H9 (cell line): ENCODE measurements around the gene KIAA2012. TPM values are rescaled to one million over a fixed set of nuclear protein-coding genes. Genes with fewer than 3 reads are reported as not detected.

Experiments
- DNase-seq: peaks from one replicate; pipeline ENCODE4 v3.0.0-alpha.2; 2017
- H2AFZ ChIP-seq: one replicate; pipeline ENCODE4 v1.6.1; 2013; ENCODE audit warnings: mild to moderate bottlenecking, low read length, control low read depth, moderate library complexity
- H2AK5ac ChIP-seq: 2 replicates; pipeline ENCODE4 v1.6.1; 2013; ENCODE audit warnings: low read length, control low read depth, mixed read lengths; ENCODE audit not compliant: insufficient read length
- H2BK120ac ChIP-seq: one replicate; pipeline ENCODE4 v1.6.1; 2013; ENCODE audit warnings: low read depth, mild to moderate bottlenecking, low read length, control low read depth, inconsistent platforms; ENCODE audit not compliant: poor library complexity, severe bottlenecking
- H2BK12ac ChIP-seq: 2 replicates; pipeline ENCODE4 v1.6.1; 2013; ENCODE audit warnings: low read length, control low read depth, mixed read lengths, low read depth; ENCODE audit not compliant: insufficient read length
- H2BK15ac ChIP-seq: 2 replicates; pipeline ENCODE4 v1.6.1; 2013; ENCODE audit warnings: low read depth, low read length, control low read depth
- H2BK20ac ChIP-seq: one replicate; pipeline ENCODE4 v1.6.1; 2013; ENCODE audit warnings: low read depth, mild to moderate bottlenecking, low read length, control low read depth, inconsistent platforms; ENCODE audit not compliant: poor library complexity, severe bottlenecking
- H2BK5ac ChIP-seq: 2 replicates; pipeline ENCODE4 v1.6.1; 2013; ENCODE audit warnings: low read length, control low read depth, mixed read lengths; ENCODE audit not compliant: insufficient read length
- H3K14ac ChIP-seq: 2 replicates; pipeline ENCODE4 v1.6.1; 2013; ENCODE audit warnings: low read length, control low read depth; ENCODE audit not compliant: insufficient read depth
- H3K18ac ChIP-seq: 2 replicates; pipeline ENCODE4 v1.6.1; 2013; ENCODE audit warnings: low read depth, mild to moderate bottlenecking, mixed read lengths, low read length, control low read depth; ENCODE audit not compliant: insufficient read length
- H3K23ac ChIP-seq: 2 replicates; pipeline ENCODE4 v1.6.1; 2013; ENCODE audit warnings: low read length, control low read depth, mixed read lengths, low read depth; ENCODE audit not compliant: insufficient read length
- H3K23me2 ChIP-seq: 2 replicates; pipeline ENCODE4 v1.6.1; 2013; ENCODE audit warnings: low read depth, mild to moderate bottlenecking, mixed read lengths, low read length, control low read depth; ENCODE audit not compliant: insufficient read length, poor library complexity, severe bottlenecking
- H3K27ac ChIP-seq: 2 replicates; pipeline ENCODE4 v1.5.1; 2013; ENCODE audit warnings: low read length, control low read depth, mixed read lengths, low read depth; ENCODE audit not compliant: insufficient read length
- H3K27me3 ChIP-seq: 2 replicates; pipeline ENCODE4 v1.6.1; 2013; ENCODE audit warnings: low read length, control low read depth, inconsistent platforms; ENCODE audit not compliant: insufficient read depth
- H3K4ac ChIP-seq: 2 replicates; pipeline ENCODE4 v1.6.1; 2013; ENCODE audit warnings: low read depth, mild to moderate bottlenecking, control low read depth, inconsistent platforms, low read length, moderate library complexity
- H3K4me1 ChIP-seq: 2 replicates; pipeline ENCODE4 v1.6.1; 2013; ENCODE audit warnings: low read length, control low read depth, inconsistent platforms; ENCODE audit not compliant: insufficient read depth
- H3K4me2 ChIP-seq: 2 replicates; pipeline ENCODE4 v1.6.1; 2013; ENCODE audit warnings: low read length, control low read depth, mixed read lengths; ENCODE audit not compliant: insufficient read length, insufficient read depth
- H3K56ac ChIP-seq: 2 replicates; pipeline ENCODE4 v1.6.1; 2013; ENCODE audit warnings: low read depth, mild to moderate bottlenecking, mixed read lengths, low read length, control low read depth; ENCODE audit not compliant: insufficient read length
- H3K79me1 ChIP-seq: 2 replicates; pipeline ENCODE4 v1.6.1; 2013; ENCODE audit warnings: low read depth, mild to moderate bottlenecking, moderate library complexity, low read length, control low read depth, inconsistent platforms; ENCODE audit not compliant: insufficient read depth, poor library complexity, severe bottlenecking
- H3K79me2 ChIP-seq: 2 replicates; pipeline ENCODE4 v1.6.1; 2013; ENCODE audit warnings: low read length, control low read depth, inconsistent platforms; ENCODE audit not compliant: insufficient read depth
- H3K9ac ChIP-seq: 2 replicates; pipeline ENCODE4 v1.6.1; 2013; ENCODE audit warnings: low read length, control low read depth, mixed read lengths; ENCODE audit not compliant: insufficient read length; ENCODE audit errors: extremely low read depth
- H3K9me3 ChIP-seq: one replicate; pipeline ENCODE4 v1.6.1; 2013; ENCODE audit warnings: low read depth, low read length, inconsistent platforms; ENCODE audit not compliant: control insufficient read depth
- H3T11ph ChIP-seq: one replicate; pipeline ENCODE4 v1.6.1; 2013; ENCODE audit warnings: mild to moderate bottlenecking, low read length, control low read depth, inconsistent platforms
- H4K20me1 ChIP-seq: one replicate; pipeline ENCODE4 v1.6.1; 2013; ENCODE audit not compliant: control insufficient read depth, insufficient read length, insufficient read depth
- H4K5ac ChIP-seq: 2 replicates; pipeline ENCODE4 v1.6.1; 2013; ENCODE audit warnings: low read depth, mild to moderate bottlenecking, mixed read lengths, low read length, control low read depth; ENCODE audit not compliant: insufficient read length
- H4K8ac ChIP-seq: replicated peaks from 2 replicates; pipeline ENCODE4 v1.6.1; 2013; ENCODE audit warnings: low read length, control low read depth, mixed read lengths, low read depth; ENCODE audit not compliant: insufficient read length
- H4K91ac ChIP-seq: 2 replicates; pipeline ENCODE4 v1.6.1; 2013; ENCODE audit warnings: low read depth, mild to moderate bottlenecking, moderate library complexity, mixed read lengths, low read length, control low read depth; ENCODE audit not compliant: insufficient read length
- H3K27ac Mint-ChIP-seq, 3 experiments: 2 replicates in 2 of 3; 3 replicates in 1 of 3; pipeline ENCODE4 v1.8.0; 2020 to 2021; ENCODE audit warnings: mixed read lengths in 3 of 3, mild to moderate bottlenecking in 1 of 3, moderate library complexity in 1 of 3
- H3K27me3 Mint-ChIP-seq: 2 replicates; pipeline ENCODE4 v1.8.0; 2021; ENCODE audit warnings: low read depth, mild to moderate bottlenecking, moderate library complexity, mixed read lengths
- H3K36me3 Mint-ChIP-seq, 3 experiments: 2 replicates in 2 of 3; 3 replicates in 1 of 3; pipeline ENCODE4 v1.8.0; 2020 to 2021; ENCODE audit warnings: low read depth in 3 of 3, mixed read lengths in 3 of 3; ENCODE audit not compliant: insufficient read depth in 1 of 3
- H3K4me1 Mint-ChIP-seq, 2 experiments: 2 replicates each; pipeline ENCODE4 v1.8.0; 2020; ENCODE audit warnings: mixed read lengths in 2 of 2
- H3K4me3 Mint-ChIP-seq, 2 experiments: 2 replicates in 1 of 2; 3 replicates in 1 of 2; pipeline ENCODE4 v1.8.0; 2020 to 2021; ENCODE audit warnings: mild to moderate bottlenecking in 2 of 2, mixed read lengths in 2 of 2, moderate library complexity in 1 of 2
- H3K9me3 Mint-ChIP-seq, 2 experiments: 2 replicates in 1 of 2; 3 replicates in 1 of 2; pipeline ENCODE4 v1.8.0; 2020; ENCODE audit warnings: mild to moderate bottlenecking in 2 of 2, mixed read lengths in 2 of 2, moderate library complexity in 1 of 2
- CTCF ChIP-seq: fragments of 200-600 bp; sonication (generic); conservative IDR thresholded peaks from 3 replicates; pipeline ENCODE4 v1.8.0; 2021; ENCODE audit warnings: antibody characterized with exemption, mild to moderate bottlenecking
- WGBS: extraction: QIAGEN DNeasy Blood & Tissue Kit; methylation state at CpG from one replicate; pipeline ENCODE4 v1.1.7; 2013; ENCODE audit warnings: missing lambda C conversion rate, low lambda C conversion rate, mixed read lengths; ENCODE audit not compliant: insufficient read length; ENCODE audit errors: extremely low coverage; 5-methylcytosine and 5-hydroxymethylcytosine counted together
- total RNA-seq: library from RNA; stranded (reverse); gene quantifications from 2 replicates; pipeline ENCODE4 v1.2.1, GENCODE V29; 2021

KIAA2012 gene
- total RNA-seq, 1 experiment from 2014 or later, result not detected

GRCh38 chr2:202187570-202187969 is 114.5 kb downstream of the KIAA2012 start:
- Histone ChIP-seq H3K9me3 (no peaks in the 10 kb centered on the region), H3K23ac (no peak overlapping the region), H3K27me3 (no peaks in the 10 kb centered on the region), H2BK12ac (no peak overlapping the region), H3K79me1 (no peaks in the 10 kb centered on the region), H2BK20ac (no peak overlapping the region), H2BK5ac (no peak overlapping the region), H2AFZ (no peak overlapping the region), H3K27ac (no peak overlapping the region), H3K56ac (no peak overlapping the region), H3K79me2 (no peaks in the 10 kb centered on the region), H3K18ac (no peak overlapping the region), H4K91ac (no peak overlapping the region), H3K23me2 (no peaks in the 10 kb centered on the region), H2BK15ac (no peak overlapping the region), H3K9ac (no peak overlapping the region), H3K4me1 (no peaks in the 10 kb centered on the region), H4K5ac (no peak overlapping the region), H3K4ac (no peak overlapping the region), H3K14ac (no peak overlapping the region), H2BK120ac (no peak overlapping the region), H3K4me2 (no peak overlapping the region), H3T11ph (no peak overlapping the region), H4K20me1 (no peaks in the 10 kb centered on the region), H4K8ac (no peak overlapping the region), H2AK5ac (no peak overlapping the region)
- no peak overlapping the region for H3K27ac Mint-ChIP-seq
- no peaks in the 10 kb centered on the region for H3K36me3 Mint-ChIP-seq
- WGBS, result no CpG with 5 or more reads among the region's 1 CpG
- no peaks in the 10 kb centered on the region for H3K9me3 Mint-ChIP-seq
- no peak for TF ChIP-seq CTCF
- no peak overlapping the region for H3K4me3 Mint-ChIP-seq
- H3K27me3 Mint-ChIP-seq, result no peaks in the 10 kb centered on the region
- no peak for DNase-seq
- H3K4me1 Mint-ChIP-seq, result 0 out of 4 replicates have a peak, but pooled peaks cover 0 to 3% of the 10 kb centered on the region in 2 experiments
